Ecto neural progenitor cell (in vitro differentiated cells): ENCODE measurements around the gene CCDC80.
"Not testable (repeated sequence)": the region's sequence is repeated elsewhere in the genome, so short reads cannot be mapped to it uniquely, and the experiment has no call there.

Source experiments
- DNase-seq: peaks from one replicate; pipeline ENCODE4 v3.0.0-alpha.2; 2018; ENCODE audit warnings: low spot score

The CCDC80 gene

GRCh38 chr3:112587336-112587735, 53.6 kb downstream of the CCDC80 start:
- no peak for DNase-seq

- DNase-seq: no peak
Observed at GRCh38 chr3:112585782-112586181, 55.2 kb downstream of the CCDC80 start.

- DNase-seq: no peak
Observed at GRCh38 chr3:112583105-112583504, 57.8 kb downstream of the CCDC80 start.

DNA sequence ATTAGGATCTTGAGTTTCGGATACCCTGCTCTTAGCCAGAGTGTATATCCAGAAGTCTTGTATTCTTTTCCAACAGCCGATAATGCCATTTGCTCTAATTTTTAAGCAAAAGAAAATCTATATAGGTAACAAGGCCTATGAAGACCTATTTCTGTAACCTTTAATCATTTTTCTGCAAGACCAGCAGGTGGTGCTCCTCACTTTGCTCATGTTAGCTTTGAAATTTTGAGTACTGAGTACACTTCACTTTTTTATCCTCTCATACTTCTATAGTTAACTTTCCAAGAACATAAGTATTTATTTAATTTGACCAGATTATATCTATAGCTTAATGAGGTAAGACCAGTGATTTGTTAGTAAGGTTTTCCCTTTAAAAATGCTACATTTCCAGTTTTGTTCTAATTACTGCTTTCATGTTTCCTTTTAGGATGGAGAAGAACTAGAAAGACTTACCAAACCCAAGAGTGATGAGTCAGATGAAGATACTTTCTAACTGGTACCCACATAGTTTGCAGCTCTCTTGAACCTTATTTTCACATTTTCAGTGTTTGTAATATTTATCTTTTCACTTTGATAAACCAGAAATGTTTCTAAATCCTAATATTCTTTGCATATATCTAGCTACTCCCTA, 58.6 kb downstream of the CCDC80 start:
- no peak for DNase-seq

- DNase-seq: no peak
Observed at GRCh38 chr3:112579697-112580096, 61.2 kb downstream of the CCDC80 start.

DNA sequence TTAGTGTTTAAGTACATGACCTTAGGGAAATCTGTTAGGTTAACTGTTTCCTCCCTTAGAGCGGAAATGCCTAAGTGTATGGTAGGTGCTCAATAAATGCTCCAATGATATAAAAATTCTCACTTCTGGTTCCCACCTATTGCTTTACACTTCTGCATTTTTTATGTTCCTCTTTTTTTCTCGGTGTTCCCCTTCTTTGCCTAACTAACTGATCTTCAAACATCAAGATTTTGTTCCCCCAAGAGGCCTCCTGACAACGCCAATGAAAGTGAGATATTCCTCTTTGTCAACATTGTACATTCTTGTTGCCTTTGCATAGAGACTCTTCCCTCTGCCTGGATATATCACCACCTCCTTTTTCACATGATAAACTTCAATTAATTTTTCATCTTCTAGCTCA, 61.7 kb downstream of the CCDC80 start:
- DNase-seq: no peak

- no peak for DNase-seq
Observed at GRCh38 chr3:112572701-112573100, 68.2 kb downstream of the CCDC80 start.

DNA sequence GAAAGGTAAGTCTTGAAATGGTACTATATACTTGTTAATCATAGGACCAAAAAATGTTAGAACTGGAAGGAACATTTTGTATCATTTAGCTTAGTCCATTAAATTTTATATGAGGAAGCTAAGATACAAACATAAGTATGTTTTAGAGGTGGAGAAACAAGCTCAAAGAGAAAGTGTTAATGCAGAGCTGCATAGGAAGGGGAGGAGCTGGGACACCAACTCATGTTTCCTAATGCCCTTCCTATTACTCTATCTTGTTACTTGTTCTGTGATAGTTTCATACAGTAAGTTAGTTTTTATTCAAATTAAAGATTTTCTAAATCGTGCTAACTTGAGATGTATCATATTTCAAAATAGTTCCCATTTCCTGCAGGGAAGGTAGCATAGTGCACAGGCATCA, 71.7 kb downstream of the CCDC80 start:
- DNase-seq: no peak

DNA sequence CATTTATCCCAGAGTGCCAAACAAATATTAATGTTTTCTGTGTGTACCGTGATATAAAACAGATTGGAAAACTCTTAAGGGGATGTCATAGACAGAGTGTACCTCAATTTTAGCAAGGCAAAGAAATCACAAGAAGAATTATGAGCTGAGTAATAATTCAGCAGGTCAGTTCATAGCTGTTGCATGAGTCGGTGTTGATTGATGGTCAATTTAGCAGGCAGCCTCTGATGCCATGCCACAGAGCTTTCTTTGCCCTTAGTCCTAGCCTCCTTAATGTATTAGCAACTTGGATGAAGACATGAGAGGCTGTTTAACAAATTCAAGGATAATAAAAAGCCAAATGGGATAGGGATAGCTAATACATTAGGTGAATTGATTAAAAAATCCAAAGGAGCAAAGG, 72.3 kb downstream of the CCDC80 start:
- no peak for DNase-seq

DNA sequence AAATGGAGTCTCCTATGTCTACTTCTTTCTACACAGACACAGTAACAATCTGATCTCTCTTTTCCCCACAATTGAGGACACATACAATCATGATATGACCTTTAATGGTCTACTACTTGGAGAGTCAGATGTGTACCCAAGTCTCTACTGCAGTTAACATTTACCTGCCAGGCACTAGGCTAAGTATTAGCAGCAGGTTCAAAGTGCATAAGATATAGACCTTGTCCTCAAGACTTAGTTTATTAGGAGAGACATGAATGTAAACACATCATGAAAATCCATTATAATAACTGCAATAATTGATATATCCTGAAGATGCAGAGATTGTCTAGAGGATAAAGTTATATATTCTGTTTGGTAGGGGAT, 76.0 kb downstream of the CCDC80 start:
- DNase-seq: no peak

- not testable (repeated sequence) for DNase-seq
Observed at GRCh38 chr3:112564247-112564939, 76.5 kb downstream of the CCDC80 start.

DNA sequence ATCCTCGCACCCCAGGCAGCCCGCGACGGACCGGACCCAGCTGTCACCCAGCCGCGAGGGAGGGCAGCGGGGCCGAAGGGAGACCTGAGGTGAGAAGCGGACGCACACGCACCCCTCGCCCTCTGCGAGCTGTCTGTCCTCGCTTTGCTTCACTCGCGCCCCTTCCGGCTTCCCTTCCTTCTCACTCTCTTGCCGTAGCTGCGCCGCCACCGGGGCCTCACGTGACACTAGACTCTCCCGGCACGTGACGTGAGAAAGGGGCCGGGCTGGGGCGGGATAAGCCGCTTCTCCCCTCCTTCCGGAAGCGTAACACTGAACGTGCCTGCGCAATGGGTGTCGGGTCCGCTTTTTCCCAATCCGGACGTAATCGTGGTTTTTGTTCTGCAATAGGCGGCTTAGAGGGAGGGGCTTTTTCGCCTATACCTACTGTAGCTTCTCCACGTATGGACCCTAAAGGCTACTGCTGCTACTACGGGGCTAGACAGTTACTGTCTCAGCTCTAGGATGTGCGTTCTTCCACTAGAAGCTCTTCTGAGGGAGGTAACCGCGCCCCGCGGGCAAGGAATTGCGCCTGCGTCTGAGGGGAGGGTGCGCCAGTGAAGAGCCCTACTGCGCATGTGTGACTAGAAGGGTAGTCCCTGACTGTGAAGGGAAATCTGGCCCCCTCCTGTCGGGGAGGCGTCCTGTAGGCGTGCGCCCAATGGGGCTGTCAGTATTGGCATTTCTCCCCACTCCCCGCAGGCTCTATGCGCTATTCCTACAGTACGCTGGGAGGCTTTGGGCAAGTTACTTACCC, 79.0 kb downstream of the CCDC80 start, which contains the start of the genes ATG3 and SLC35A5:
TSS of gene ATG3 (minus strand) at position 229 of the 796 bp plus-strand sequence. CDS start 434 bp downstream, outside the sequence.
TSS of gene SLC35A5 (plus strand) at position 312 of the 796 bp plus-strand sequence. CDS start 1,359 bp downstream, outside the sequence.
- DNase-seq: peak; percentile 98

DNA sequence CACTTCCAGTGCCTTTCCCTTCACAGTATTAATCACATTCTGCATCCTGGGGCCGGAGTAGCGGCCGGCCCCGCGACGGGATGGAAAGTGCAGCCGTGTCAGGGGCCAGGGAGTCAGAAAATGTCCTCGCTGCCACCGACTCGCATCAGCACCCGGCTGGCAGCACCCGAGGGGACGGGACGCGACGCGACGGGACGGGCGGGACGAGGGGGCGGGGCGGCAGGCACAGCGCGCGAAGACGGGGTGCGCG, 79.5 kb downstream of the CCDC80 start:
- DNase-seq: no peak

- peak; percentile 76 for DNase-seq
Observed at GRCh38 chr3:112560721-112561483, 80.0 kb downstream of the CCDC80 start.

DNA sequence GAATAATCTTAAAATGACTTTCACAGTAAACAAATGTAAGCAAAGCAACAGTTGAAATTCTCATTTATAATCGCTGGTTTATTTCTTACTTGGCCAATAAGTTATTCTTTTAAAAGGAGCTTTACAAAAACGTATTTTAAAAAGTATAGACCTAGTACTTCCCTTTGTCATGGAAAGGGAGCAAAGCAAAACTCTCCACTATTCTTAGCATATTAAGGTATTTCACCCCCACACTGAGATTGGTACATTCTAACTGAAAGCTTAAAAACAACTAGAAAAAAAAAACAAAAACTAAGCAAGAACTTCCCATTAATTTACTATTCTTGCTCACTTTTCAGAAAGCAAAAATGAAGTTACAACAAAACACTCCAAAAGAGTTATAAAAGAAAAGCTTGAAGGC, 80.6 kb downstream of the CCDC80 start:
- DNase-seq: no peak

- no peak for DNase-seq
Observed at GRCh38 chr3:112557976-112558375, 83.0 kb downstream of the CCDC80 start.

- DNase-seq: no peak
Observed at GRCh38 chr3:112555535-112556170, 85.3 kb downstream of the CCDC80 start.

DNA sequence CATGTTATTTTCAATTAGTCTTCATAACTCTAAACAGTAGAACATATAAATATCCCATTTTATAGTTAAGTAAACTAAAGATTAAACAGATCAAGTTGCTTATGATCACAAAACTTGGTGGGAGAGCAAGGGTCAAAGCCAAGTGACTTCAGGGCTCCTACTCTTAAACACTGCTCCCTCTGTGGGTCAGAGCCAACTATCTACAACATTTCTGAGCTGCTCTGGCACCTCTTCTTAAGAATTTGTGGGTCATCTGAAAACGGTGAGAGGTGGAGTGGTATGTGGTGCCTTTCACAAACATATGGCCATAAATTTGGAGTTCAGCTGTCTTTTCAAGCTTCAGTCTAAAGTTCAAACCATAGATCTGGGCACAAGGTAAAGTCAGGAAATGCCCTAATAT, 90.1 kb downstream of the CCDC80 start:
- no peak for DNase-seq
